Ascending aorta (tissue), 2 donors: ENCODE measurements around the gene SLC30A1. TPM values are rescaled to one million over a fixed set of nuclear protein-coding genes. Genes with fewer than 3 reads are reported as not detected.

Source experiments
- DNase-seq, 2 donors: peaks; one replicate each; pipeline ENCODE4 v3.0.0-alpha.2; 2019; ENCODE audit warnings: low spot score in 2 of 2
- H3K27ac ChIP-seq, 2 donors: fragments of 200-600 bp; sonication (generic); one replicate each; pipeline ENCODE4 v1.5.1; 2016 to 2017; ENCODE audit warnings: mild to moderate bottlenecking in 1 of 2
- H3K27me3 ChIP-seq: fragments of 200-600 bp; sonication (generic); one replicate; pipeline ENCODE4 v1.5.1; 2017
- H3K36me3 ChIP-seq, 2 donors: fragments of 200-600 bp; sonication (generic); one replicate each; pipeline ENCODE4 v1.5.1; 2016
- H3K4me1 ChIP-seq, 2 donors: fragments of 200-600 bp; sonication (generic); one replicate each; pipeline ENCODE4 v1.5.1; 2016 to 2017; ENCODE audit warnings: mild to moderate bottlenecking in 1 of 2
- H3K4me3 ChIP-seq, 2 donors: fragments of 200-600 bp; sonication (generic); one replicate each; pipeline ENCODE4 v1.5.1; 2016 to 2017; ENCODE audit warnings: mild to moderate bottlenecking in 1 of 2
- H3K9me3 ChIP-seq, 2 donors: fragments of 200-600 bp; sonication (generic); one replicate each; pipeline ENCODE4 v1.5.1; 2016
- CTCF ChIP-seq, 3 experiments: fragments of 200-600 bp in 2 of 3; fragments of 450-650 bp in 1 of 3; sonication (generic) in 2 of 3; IDR thresholded peaks; one replicate each; pipeline ENCODE4 v1.5.1; 2016 to 2019; ENCODE audit warnings: antibody characterized with exemption in 3 of 3, mild to moderate bottlenecking in 1 of 3, moderate library complexity in 1 of 3
- intact Hi-C: fragments of 100-400 bp; cut with DNase I; formaldehyde crosslinking; loops from one replicate; pipeline ENCODE4 v1.15.1; 2023
- total RNA-seq: library from RNA; depleted of rRNA; stranded (reverse); fragments of >200 nt; gene quantifications from one replicate; pipeline ENCODE4 v1.1.0, GENCODE V29; 2016

SLC30A1 gene
- total RNA-seq, 1 donor from 2014 or later = 8.9 TPM

- peaks cover 6 to 18% of the 10 kb centered on the region in 2 donors for H3K4me1 ChIP-seq
- TF ChIP-seq CTCF (IDR thresholded peaks at IDR 0.05) = no peak
- no peak for DNase-seq
These were observed 28.2 kb upstream of the SLC30A1 start for GRCh38 chr1:211606914-211607753.

DNA sequence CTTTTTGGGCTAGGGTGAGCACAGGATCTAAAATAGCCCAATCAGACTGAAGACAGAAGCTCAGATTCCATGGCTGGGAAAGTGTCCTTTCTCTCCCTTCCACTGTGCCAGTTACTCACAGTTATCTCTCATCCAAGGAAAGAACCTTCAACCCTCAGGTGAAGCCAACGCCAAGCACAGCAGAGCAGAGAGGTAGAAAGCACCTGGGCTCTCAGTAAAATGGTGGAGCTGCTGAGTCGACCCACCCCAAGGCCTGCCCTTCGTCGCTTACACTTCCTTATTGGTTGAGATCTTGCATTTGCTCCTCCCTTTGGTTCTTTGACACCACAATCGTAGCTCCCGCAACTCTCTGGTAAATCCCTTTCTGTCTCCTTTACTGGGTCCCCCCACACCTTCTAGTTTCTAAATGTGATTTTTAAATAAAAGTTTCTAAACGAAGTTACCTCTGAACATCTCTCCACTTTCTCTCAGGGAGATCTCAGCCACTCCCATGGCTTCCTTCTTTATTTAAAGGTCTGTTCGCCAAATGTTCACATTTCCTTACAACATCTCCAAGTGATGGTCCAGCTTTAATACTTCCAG is 27.5 kb upstream of the SLC30A1 start:
- Histone ChIP-seq H3K27me3 (no peaks in the 10 kb centered on the region), H3K4me3 (peak overlapping the region in 1 of 2 donors; percentile 19), H3K27ac (no peak overlapping the region), H3K4me1 (peaks cover 2 to 14% of the 10 kb centered on the region in 2 donors), H3K36me3 (no peaks in the 10 kb centered on the region), H3K9me3 (no peaks in the 10 kb centered on the region)
- no peak for DNase-seq
- intact Hi-C loops = no loop called here
- TF ChIP-seq CTCF (IDR thresholded peaks at IDR 0.05) = no peak

More at GRCh38 chr1:211606914-211607753, 28.2 kb upstream of the SLC30A1 start:
- Histone ChIP-seq H3K27me3 (no peaks in the 10 kb centered on the region), H3K36me3 (no peaks in the 10 kb centered on the region), H3K4me3 (no peak overlapping the region), H3K9me3 (no peaks in the 10 kb centered on the region), H3K27ac (no peak overlapping the region)
- intact Hi-C loops = no loop called here

GRCh38 chr1:211605603-211606331 is 26.8 kb upstream of the SLC30A1 start:
- Histone ChIP-seq H3K4me3 (peak overlapping the region in 1 of 2 donors; percentile 19), H3K4me1 (peaks cover 0 to 7% of the 10 kb centered on the region in 2 donors), H3K9me3 (no peaks in the 10 kb centered on the region), H3K27ac (no peak overlapping the region), H3K36me3 (no peaks in the 10 kb centered on the region), H3K27me3 (no peaks in the 10 kb centered on the region)
- TF ChIP-seq CTCF (IDR thresholded peaks at IDR 0.05) = no peak
- intact Hi-C loops = no loop called here
- no peak for DNase-seq

DNA sequence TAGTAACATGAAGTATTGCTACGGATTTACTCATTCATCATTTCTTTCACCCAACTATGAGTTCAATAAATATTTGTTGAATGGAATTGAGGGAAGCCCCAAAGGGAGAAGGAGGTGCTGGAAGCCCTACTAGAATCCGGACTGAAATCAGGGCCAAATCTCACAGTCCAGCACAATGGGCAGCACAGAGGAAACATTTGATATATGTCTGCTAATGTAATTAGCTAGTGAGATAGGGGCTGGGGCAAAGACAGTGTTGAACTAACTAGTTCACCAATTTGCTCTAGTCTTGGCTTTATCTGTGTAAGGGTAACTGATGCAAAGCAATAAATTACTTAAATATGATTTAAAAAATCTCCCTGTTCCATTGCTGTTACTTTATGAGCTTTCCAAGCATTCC is 26.1 kb upstream of the SLC30A1 start:
- no peaks in the 10 kb centered on the region for H3K27me3 ChIP-seq
- no peak overlapping the region for H3K4me3 ChIP-seq
- no peak overlapping the region for H3K27ac ChIP-seq
- H3K4me1 ChIP-seq = peaks cover 0 to 7% of the 10 kb centered on the region in 2 donors
- no peak for TF ChIP-seq CTCF (IDR thresholded peaks at IDR 0.05)
- H3K36me3 ChIP-seq = no peaks in the 10 kb centered on the region
- intact Hi-C loops = no loop called here
- H3K9me3 ChIP-seq = no peaks in the 10 kb centered on the region
- no peak for DNase-seq

GRCh38 chr1:211604548-211604947 is 25.6 kb upstream of the SLC30A1 start:
- intact Hi-C loops = no loop called here
- no peak overlapping the region for H3K4me3 ChIP-seq
- H3K36me3 ChIP-seq = no peaks in the 10 kb centered on the region
- no peak for TF ChIP-seq CTCF (IDR thresholded peaks at IDR 0.05)
- H3K27me3 ChIP-seq = no peaks in the 10 kb centered on the region
- H3K27ac ChIP-seq = no peak overlapping the region
- H3K4me1 ChIP-seq = peaks cover 0 to 5% of the 10 kb centered on the region in 2 donors
- no peak for DNase-seq
- H3K9me3 ChIP-seq = no peaks in the 10 kb centered on the region
